SKM-1 treated with dmso at 0.1 percent for 144 hours (cell line): ENCODE data around the gene RNLS.

Source experiments
- DNase-seq: peaks from one replicate; lab custom pipeline; 2025; ENCODE audit not compliant: unreplicated experiment; lab: John Stamatoyannopoulos, UW

RNLS gene

DNA sequence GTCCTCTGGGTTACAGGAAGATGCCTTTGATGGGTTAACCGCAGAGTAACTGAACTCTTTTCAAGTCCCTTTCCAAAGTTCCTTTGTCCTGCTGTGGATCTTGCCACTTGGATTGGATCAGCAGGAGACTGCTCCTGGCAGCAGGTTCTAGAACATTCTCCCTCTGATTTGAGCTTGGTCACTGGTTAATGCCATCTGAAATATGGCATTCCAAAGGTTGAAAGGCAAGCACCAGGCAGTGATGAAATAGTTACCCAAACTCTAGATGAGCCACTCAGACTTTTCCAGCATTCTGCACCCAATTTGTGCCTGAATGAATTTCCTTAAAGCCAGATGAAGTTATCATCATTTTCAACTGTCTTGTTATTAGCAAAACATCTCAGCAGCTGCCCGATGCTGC, 343.9 kb downstream of the RNLS start:
- no peak for DNase-seq

- no peak for DNase-seq
Measured at GRCh38 chr10:88238615-88238914, 344.6 kb downstream of the RNLS start.

- DNase-seq, result no peak
Measured at GRCh38 chr10:88237896-88238614, 345.1 kb downstream of the RNLS start.

GRCh38 chr10:88236121-88236743, 346.9 kb downstream of the RNLS start:
- DNase-seq, result no peak

DNA sequence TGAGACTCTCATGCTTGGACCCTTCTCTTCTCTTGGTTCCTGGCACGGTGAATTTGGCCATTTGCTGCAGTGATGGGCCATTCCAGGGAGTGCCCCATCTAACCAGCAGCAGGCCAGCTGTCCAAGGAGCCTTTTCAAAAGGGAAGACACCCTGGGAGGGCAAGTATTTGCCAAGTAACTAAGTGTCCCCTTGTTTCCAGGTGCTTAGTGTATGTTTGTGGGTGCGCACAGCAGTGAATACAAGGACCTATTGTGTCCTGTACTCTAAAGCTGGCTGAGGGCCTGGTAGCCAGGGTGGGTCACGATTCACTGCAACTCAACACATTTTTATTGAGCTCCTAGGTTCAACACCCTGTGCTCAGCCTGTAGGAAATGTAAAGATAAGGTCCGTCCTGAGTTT, 348.8 kb downstream of the RNLS start:
- no peak for DNase-seq

GRCh38 chr10:88233870-88234269, 349.2 kb downstream of the RNLS start:
- no peak for DNase-seq

GRCh38 chr10:88232983-88233543, 350.1 kb downstream of the RNLS start:
- no peak for DNase-seq

DNA sequence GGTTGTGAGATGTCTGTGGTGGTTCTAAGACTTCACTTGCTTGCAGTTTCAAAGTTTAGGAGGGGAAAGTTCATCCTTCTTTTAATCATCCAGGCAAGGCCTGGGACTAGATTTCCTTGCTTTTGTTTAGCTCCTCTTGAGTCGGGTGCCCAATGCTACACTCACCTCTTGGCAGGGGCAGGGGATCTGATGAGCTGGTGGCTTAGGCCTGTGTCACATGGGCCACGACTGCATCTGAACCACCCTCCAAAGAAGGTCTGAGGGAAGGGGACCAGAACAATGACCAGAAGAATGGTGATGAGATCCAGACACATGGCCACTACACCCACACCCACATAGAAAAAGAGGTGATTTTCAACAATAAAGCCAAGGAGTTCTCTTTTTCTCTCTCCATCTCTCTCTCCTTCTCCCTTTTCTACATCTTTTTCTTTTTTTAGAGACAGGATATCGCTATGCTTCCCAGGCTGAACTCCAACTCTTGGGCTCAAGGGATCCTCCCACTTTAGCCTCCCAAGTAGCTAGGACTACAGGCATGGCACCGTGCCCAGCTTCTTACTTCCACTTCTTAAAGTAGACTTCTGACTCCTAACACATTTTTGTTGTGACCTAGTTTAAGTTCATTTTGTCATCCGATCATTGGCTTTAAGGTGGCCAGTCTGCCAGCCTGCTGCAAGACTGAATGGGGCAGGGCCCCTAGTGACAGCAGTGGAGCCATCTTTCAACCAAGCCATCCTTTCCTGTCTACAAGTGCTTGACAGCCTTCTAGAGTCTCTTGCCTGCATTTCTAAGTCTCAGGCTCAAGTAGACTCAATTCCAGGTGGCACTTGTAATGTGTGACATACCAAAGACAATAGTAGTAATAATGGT, 350.9 kb downstream of the RNLS start:
- no peak for DNase-seq

GRCh38 chr10:88230251-88230650, 352.9 kb downstream of the RNLS start:
- DNase-seq, result no peak

- no peak for DNase-seq
Measured at GRCh38 chr10:88228130-88228529, 355.0 kb downstream of the RNLS start.

GRCh38 chr10:88227342-88228018, 355.6 kb downstream of the RNLS start:
- DNase-seq, result no peak

- DNase-seq, result no peak
Measured at GRCh38 chr10:88226891-88227290, 356.2 kb downstream of the RNLS start.

DNA sequence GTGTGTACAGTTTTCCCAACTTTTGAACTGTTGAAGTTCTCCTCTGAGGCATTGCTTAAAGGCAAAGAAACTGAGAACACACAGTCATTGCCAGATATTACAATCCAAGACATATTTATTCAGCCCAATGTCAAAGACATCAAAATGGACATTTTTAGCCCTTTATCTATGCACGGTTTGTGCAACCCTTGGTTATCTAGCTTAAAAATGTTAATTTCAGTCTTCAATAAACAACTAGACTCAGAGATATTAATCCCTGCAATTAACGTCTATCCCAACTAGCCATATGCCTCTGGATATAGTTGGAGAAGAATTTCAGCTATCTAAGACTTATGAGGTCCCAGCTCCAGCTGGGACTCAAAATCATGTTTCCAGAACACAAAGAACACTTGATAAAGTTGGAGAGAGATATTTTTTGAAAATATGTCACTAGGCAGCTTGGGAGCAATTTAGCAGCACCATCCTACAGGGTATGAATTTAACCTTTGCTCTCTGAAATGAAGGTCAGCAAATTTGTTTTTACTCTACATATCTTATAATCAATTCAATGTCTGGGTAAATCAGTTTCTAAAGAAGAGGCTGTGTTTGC, 357.0 kb downstream of the RNLS start:
- no peak for DNase-seq
